ELF-1 (cell line): Measurements from ENCODE around the gene PCDH9.

ENCODE experiments used
- DNase-seq: peaks from one replicate; pipeline ENCODE4 v3.0.0-alpha.2; 2016; ENCODE audit warnings: low read depth, low spot score

PCDH9 gene

GRCh38 chr13:66974174-66974573, 256.0 kb downstream of the PCDH9 start:
- DNase-seq: no peak

GRCh38 chr13:66972659-66973058, 257.5 kb downstream of the PCDH9 start:
- no peak for DNase-seq

GRCh38 chr13:66971004-66971403, 259.1 kb downstream of the PCDH9 start:
- no peak for DNase-seq

- no peak for DNase-seq
Measured at GRCh38 chr13:66969291-66969690, 260.8 kb downstream of the PCDH9 start.

- DNase-seq: no peak
Measured at GRCh38 chr13:66967811-66968597, 262.1 kb downstream of the PCDH9 start.

GRCh38 chr13:66965181-66965580, 265.0 kb downstream of the PCDH9 start:
- DNase-seq: no peak

- DNase-seq: no peak
Measured at GRCh38 chr13:66962953-66963352, 267.2 kb downstream of the PCDH9 start.

- no peak for DNase-seq
Measured at GRCh38 chr13:66958611-66959010, 271.5 kb downstream of the PCDH9 start.

GRCh38 chr13:66952507-66952906, 277.6 kb downstream of the PCDH9 start:
- DNase-seq: peak; percentile 2

GRCh38 chr13:66951426-66951825, 278.7 kb downstream of the PCDH9 start:
- DNase-seq: peak; percentile 9

- DNase-seq: no peak
Measured at GRCh38 chr13:66950666-66951065, 279.5 kb downstream of the PCDH9 start.

GRCh38 chr13:66948910-66949309, 281.2 kb downstream of the PCDH9 start:
- DNase-seq: no peak

GRCh38 chr13:66943530-66943929, 286.6 kb downstream of the PCDH9 start:
- DNase-seq: no peak

- DNase-seq: no peak
Measured at GRCh38 chr13:66940113-66940512, 290.0 kb downstream of the PCDH9 start.

GRCh38 chr13:66937423-66937822, 292.7 kb downstream of the PCDH9 start:
- no peak for DNase-seq

GRCh38 chr13:66933994-66934393, 296.1 kb downstream of the PCDH9 start:
- DNase-seq: no peak

- no peak for DNase-seq
Measured at GRCh38 chr13:66933527-66933926, 296.6 kb downstream of the PCDH9 start.

GRCh38 chr13:66927562-66927961, 302.6 kb downstream of the PCDH9 start:
- no peak for DNase-seq

- no peak for DNase-seq
Measured at GRCh38 chr13:66926851-66927524, 303.1 kb downstream of the PCDH9 start.

GRCh38 chr13:66926200-66926850, 303.8 kb downstream of the PCDH9 start:
- no peak for DNase-seq

- no peak for DNase-seq
Measured at GRCh38 chr13:66922444-66922843, 307.7 kb downstream of the PCDH9 start.

- no peak for DNase-seq
Measured at GRCh38 chr13:66921437-66921836, 308.7 kb downstream of the PCDH9 start.
